Ascending aorta (tissue), 2 donors: ENCODE data around the gene ZNF212. TPM values are rescaled to one million over a fixed set of nuclear protein-coding genes. Genes with fewer than 3 reads are reported as not detected.

ENCODE experiments used
- DNase-seq, 2 donors: peaks; one replicate each; pipeline ENCODE4 v3.0.0-alpha.2; 2019; ENCODE audit warnings: low spot score in 2 of 2
- H3K27ac ChIP-seq, 2 donors: fragments of 200-600 bp; sonication (generic); one replicate each; pipeline ENCODE4 v1.5.1; 2016 to 2017; ENCODE audit warnings: mild to moderate bottlenecking in 1 of 2
- H3K27me3 ChIP-seq: fragments of 200-600 bp; sonication (generic); one replicate; pipeline ENCODE4 v1.5.1; 2017
- H3K36me3 ChIP-seq, 2 donors: fragments of 200-600 bp; sonication (generic); one replicate each; pipeline ENCODE4 v1.5.1; 2016
- H3K4me1 ChIP-seq, 2 donors: fragments of 200-600 bp; sonication (generic); one replicate each; pipeline ENCODE4 v1.5.1; 2016 to 2017; ENCODE audit warnings: mild to moderate bottlenecking in 1 of 2
- H3K4me3 ChIP-seq, 2 donors: fragments of 200-600 bp; sonication (generic); one replicate each; pipeline ENCODE4 v1.5.1; 2016 to 2017; ENCODE audit warnings: mild to moderate bottlenecking in 1 of 2
- H3K9me3 ChIP-seq, 2 donors: fragments of 200-600 bp; sonication (generic); one replicate each; pipeline ENCODE4 v1.5.1; 2016
- intact Hi-C: fragments of 100-400 bp; cut with DNase I; formaldehyde crosslinking; loops from one replicate; pipeline ENCODE4 v1.15.1; 2023
- total RNA-seq: library from RNA; depleted of rRNA; stranded (reverse); fragments of >200 nt; gene quantifications from one replicate; pipeline ENCODE4 v1.1.0, GENCODE V29; 2016
- TF ChIP-seq, protein P1 (sequence below), 3 experiments: fragments of 200-600 bp in 2 of 3; fragments of 450-650 bp in 1 of 3; sonication (generic) in 2 of 3; IDR thresholded peaks; one replicate each; pipeline ENCODE4 v1.5.1; 2016 to 2019; ENCODE audit warnings: antibody characterized with exemption in 3 of 3, mild to moderate bottlenecking in 1 of 3, moderate library complexity in 1 of 3

Gene ZNF212
- total RNA-seq, 1 donor from 2014 or later, result 5.2 TPM

DNA sequence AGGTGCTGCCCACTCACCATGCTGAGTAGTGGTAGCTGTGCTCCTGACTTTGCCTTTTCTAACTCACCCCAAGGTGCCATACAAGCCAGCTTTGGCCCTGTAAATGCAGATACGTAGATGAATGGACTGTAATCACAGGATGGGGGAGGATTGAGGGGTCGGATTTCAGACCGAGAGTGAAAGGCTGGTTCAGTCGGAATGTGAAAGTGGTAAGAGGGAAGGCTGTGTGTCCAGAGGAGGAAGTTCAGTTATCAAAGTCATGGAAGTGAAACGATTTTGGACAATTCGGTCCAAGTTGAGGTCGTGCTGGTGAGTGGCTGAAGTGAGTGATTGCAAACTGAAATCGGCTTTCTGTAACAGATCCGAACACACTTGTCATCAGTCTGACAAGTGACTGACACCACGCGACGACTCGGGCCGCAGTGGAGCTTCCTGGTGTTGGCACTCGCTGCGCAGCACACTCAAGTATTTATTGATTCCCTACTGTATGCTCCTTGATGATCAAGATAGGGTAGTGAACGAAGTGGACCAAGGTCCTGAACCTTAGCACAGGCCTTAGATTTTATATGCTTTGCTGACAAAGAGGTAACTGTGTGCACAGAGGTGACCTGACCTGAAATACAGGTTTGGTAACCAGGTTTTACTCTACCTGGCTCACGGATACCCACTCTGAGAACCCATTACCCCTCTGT lies 33.6 kb upstream of the ZNF212 start:
- H3K27me3 ChIP-seq, result no peaks in the 10 kb centered on the region
- no peaks in the 10 kb centered on the region for H3K9me3 ChIP-seq
- TF ChIP-seq, protein P1, sequence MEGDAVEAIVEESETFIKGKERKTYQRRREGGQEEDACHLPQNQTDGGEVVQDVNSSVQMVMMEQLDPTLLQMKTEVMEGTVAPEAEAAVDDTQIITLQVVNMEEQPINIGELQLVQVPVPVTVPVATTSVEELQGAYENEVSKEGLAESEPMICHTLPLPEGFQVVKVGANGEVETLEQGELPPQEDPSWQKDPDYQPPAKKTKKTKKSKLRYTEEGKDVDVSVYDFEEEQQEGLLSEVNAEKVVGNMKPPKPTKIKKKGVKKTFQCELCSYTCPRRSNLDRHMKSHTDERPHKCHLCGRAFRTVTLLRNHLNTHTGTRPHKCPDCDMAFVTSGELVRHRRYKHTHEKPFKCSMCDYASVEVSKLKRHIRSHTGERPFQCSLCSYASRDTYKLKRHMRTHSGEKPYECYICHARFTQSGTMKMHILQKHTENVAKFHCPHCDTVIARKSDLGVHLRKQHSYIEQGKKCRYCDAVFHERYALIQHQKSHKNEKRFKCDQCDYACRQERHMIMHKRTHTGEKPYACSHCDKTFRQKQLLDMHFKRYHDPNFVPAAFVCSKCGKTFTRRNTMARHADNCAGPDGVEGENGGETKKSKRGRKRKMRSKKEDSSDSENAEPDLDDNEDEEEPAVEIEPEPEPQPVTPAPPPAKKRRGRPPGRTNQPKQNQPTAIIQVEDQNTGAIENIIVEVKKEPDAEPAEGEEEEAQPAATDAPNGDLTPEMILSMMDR (IDR thresholded peaks at IDR 0.05), result no peak
- no peak overlapping the region for H3K4me3 ChIP-seq
- DNase-seq, result no peak
- H3K4me1 ChIP-seq, result no peaks in the 10 kb centered on the region
- intact Hi-C loops, result no loop called here
- peaks cover 66 to 97% of the 10 kb centered on the region in 2 donors for H3K36me3 ChIP-seq
- H3K27ac ChIP-seq, result no peak overlapping the region

DNA sequence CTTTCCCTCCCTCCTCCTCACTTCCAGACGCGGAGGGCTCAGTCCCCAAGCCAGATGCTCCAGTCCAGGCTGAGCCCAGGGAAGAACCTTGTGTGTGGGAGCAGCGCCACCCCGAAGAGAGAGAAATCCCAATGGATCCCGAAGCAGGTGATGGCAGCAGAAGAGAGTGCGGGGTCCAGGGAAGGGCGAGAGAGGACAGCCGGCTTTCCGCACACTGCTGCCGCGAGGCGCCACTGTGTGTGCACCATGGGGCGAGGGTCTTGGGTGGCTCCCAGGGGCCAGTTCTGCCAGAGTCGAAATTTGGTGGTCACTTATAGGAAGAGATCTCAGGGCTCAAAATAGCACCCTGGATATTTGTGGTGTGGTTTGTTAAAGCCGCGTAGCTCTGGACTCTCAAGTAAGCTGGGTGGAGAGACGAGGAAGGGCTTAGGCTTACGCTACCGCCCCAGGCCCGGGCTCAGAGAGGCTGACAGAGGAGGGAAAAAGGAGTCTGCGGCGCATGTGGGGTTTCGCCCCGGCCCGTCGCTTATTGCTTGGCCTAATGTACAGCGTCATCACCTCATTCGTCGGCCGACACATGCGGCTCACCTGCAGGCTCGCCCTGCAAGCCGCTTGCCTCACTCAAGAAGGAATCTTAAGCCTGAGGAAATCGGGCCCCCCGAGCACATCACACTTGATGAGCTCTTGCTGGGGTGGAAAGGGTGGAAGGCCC lies 32.0 kb upstream of the ZNF212 start:
- Histone ChIP-seq H3K4me1 (no peaks in the 10 kb centered on the region), H3K4me3 (no peak overlapping the region), H3K27me3 (no peaks in the 10 kb centered on the region), H3K9me3 (no peaks in the 10 kb centered on the region), H3K27ac (no peak overlapping the region), H3K36me3 (peaks cover 65 to 97% of the 10 kb centered on the region in 2 donors)
- intact Hi-C loops, result no loop called here
- TF ChIP-seq, protein P1 (IDR thresholded peaks at IDR 0.05), result no peak
- no peak for DNase-seq

DNA sequence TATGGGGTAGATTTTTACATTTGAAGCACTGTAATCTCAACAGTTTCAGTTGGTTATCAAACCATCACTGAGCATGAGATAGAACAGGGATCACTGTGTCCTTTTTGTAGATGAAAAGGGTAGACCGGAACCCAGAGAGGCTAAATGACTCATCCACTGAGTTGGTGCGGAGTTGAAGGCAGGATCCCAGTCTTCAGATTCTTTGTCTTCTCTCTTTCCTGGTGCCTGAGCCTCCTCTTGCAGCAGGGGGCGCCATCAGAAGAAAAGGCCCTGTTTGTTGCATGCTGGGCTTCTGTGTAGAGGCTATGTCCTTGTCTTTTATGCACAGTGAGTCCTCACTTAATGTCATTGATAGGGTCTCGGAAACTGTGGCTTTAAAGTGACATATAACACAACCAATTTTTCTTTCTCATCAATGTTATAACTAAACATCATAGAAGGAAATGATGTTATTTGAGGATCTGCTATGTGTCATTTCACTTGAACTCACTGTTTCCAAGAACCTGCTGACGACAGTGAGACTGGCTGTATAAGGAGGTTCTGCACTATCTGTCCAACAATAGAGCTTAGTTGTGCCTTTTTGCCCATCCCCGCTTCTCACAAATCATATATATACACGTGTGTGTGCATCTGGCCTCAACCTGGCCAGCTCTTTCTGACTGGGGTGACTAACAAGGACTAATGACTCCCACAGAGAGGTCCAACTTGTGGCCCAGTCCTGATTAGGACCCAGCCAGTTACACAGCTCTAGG lies 29.8 kb upstream of the ZNF212 start:
- intact Hi-C loops, result no loop called here
- TF ChIP-seq, protein P1 (IDR thresholded peaks at IDR 0.05), result peak in 1 of 3 experiments; percentile 32
- Histone ChIP-seq H3K27me3 (no peaks in the 10 kb centered on the region), H3K36me3 (peaks cover 72 to 97% of the 10 kb centered on the region in 2 donors), H3K4me3 (no peak overlapping the region), H3K4me1 (no peaks in the 10 kb centered on the region), H3K9me3 (no peaks in the 10 kb centered on the region), H3K27ac (no peak overlapping the region)
- DNase-seq, result no peak

DNA sequence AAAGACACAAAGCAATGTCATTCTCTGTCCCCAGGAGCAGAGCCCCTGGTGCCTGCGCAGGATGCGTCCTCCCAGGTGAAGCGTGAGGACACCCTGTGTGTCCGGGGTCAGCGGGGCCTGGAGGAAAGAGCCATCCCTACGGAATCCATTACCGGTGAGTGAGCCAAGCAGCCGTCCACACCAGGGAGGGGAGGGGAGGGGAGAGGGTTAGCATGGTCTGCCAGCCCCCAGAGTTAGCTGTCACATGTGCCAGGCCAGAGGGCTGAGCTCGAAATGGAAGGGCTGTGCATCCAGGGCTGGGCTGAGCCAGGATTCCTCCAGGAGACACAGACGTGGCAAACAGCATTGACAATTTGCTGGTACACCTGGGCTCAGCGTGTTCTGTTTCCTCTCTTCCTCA lies 28.9 kb upstream of the ZNF212 start:
- H3K27me3 ChIP-seq, result no peaks in the 10 kb centered on the region
- DNase-seq, result no peak
- TF ChIP-seq, protein P1 (IDR thresholded peaks at IDR 0.05), result no peak
- no peak overlapping the region for H3K4me3 ChIP-seq
- no peaks in the 10 kb centered on the region for H3K4me1 ChIP-seq
- H3K36me3 ChIP-seq, result peaks cover 81 to 97% of the 10 kb centered on the region in 2 donors
- no peaks in the 10 kb centered on the region for H3K9me3 ChIP-seq
- intact Hi-C loops, result no loop called here
- H3K27ac ChIP-seq, result no peak overlapping the region

DNA sequence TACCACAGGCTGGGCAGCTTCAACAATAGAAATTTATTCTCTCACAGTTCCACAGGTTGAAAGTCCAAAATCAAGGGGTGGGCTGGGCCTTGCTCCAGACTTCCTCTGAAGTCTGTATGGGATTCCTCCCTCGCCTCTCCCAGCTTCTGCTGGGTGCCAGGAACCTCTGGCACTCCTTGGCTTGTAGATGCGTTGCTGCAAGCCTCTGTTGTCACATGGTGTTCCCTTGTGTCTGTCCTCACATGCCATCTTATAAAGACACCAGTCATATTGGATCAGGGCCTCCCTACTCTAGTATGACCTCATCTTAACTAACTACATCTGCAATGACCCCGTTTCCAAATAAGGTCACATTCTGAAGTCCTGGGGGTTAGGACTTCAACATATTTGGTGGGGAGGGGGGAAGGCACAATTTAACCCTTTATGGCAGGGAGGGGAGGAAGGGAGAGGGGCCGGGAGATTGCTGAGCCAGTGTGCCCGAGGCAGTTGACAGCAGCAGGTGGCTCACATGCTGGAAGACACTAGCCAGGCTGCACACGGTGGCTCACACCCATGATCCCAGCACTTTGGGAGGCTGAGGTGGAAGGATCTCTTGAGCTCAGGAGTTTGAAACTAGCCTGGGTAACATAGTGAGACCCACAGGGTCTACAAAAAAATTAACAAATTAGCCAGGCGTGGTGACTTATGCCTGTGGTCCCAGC lies 25.3 kb upstream of the ZNF212 start:
- H3K9me3 ChIP-seq, result no peaks in the 10 kb centered on the region
- DNase-seq, result no peak
- no peaks in the 10 kb centered on the region for H3K4me1 ChIP-seq
- no peak overlapping the region for H3K4me3 ChIP-seq
- no peaks in the 10 kb centered on the region for H3K27me3 ChIP-seq
- intact Hi-C loops, result no loop called here
- TF ChIP-seq, protein P1 (IDR thresholded peaks at IDR 0.05), result no peak
- peaks cover 84 to 99% of the 10 kb centered on the region in 2 donors for H3K36me3 ChIP-seq
- no peak overlapping the region for H3K27ac ChIP-seq
